GM18502 (cell line): ENCODE measurements around the gene ZNF530.

Experiments
- ATAC-seq: cut with Tn5 transposase; IDR thresholded peaks from one replicate; pipeline ENCODE4 v1.9.1; 2021; ENCODE audit warnings: mild to moderate bottlenecking; ENCODE audit not compliant: unreplicated experiment, poor library complexity

The ZNF530 gene

GRCh38 chr19:57599761-57600383 lies at the start of gene ZNF530:
Gene ZNF530 (plus strand): TSS chr19:57599885. CDS start chr19:57604346, 4,461 bp downstream.
- peak; percentile 93 for ATAC-seq

- ATAC-seq: no peak
Observed at GRCh38 chr19:57552432-57552831, 47.3 kb upstream of the ZNF530 start.

GRCh38 chr19:57557659-57558058 lies 42.0 kb upstream of the ZNF530 start:
- no peak for ATAC-seq

GRCh38 chr19:57558525-57558924 lies 41.2 kb upstream of the ZNF530 start:
- no peak for ATAC-seq

- peak; percentile 28 for ATAC-seq
Observed at GRCh38 chr19:57559008-57559403, 40.7 kb upstream of the ZNF530 start.

GRCh38 chr19:57559404-57560025 lies 40.2 kb upstream of the ZNF530 start, which contains the start of gene ZNF550:
Gene ZNF550 (minus strand): TSS chr19:57559863. CDS start chr19:57559682, 181 bp downstream.
- ATAC-seq: peak; percentile 93

- no peak for ATAC-seq
Observed at GRCh38 chr19:57560049-57560491, 39.6 kb upstream of the ZNF530 start.

- no peak for ATAC-seq
Observed at GRCh38 chr19:57563547-57563946, 36.1 kb upstream of the ZNF530 start.

GRCh38 chr19:57566396-57567265 lies 33.1 kb upstream of the ZNF530 start:
- ATAC-seq: no peak

- no peak for ATAC-seq
Observed at GRCh38 chr19:57570707-57571106, 29.0 kb upstream of the ZNF530 start.

- ATAC-seq: no peak
Observed at GRCh38 chr19:57572415-57572947, 27.2 kb upstream of the ZNF530 start.

GRCh38 chr19:57576661-57577060 lies 23.0 kb upstream of the ZNF530 start:
- no peak for ATAC-seq

- ATAC-seq: peak; percentile 90
Observed at GRCh38 chr19:57578487-57579205, 21.0 kb upstream of the ZNF530 start, which contains the start of gene ZNF416. Gene ZNF416 (minus strand): TSS chr19:57578911. CDS start chr19:57578704, 207 bp downstream.

GRCh38 chr19:57583104-57583520 lies 16.6 kb upstream of the ZNF530 start:
- no peak for ATAC-seq

- ATAC-seq: peak; percentile 86
Observed at GRCh38 chr19:57583521-57584416, 15.9 kb upstream of the ZNF530 start, which contains the start of gene ZIK1. Gene ZIK1 (plus strand): TSS chr19:57584145. CDS start chr19:57584357, 212 bp downstream.

GRCh38 chr19:57587529-57587928 lies 12.2 kb upstream of the ZNF530 start:
- ATAC-seq: no peak

GRCh38 chr19:57599377-57599760 lies 316 bp upstream of the ZNF530 start:
- peak; percentile 26 for ATAC-seq

GRCh38 chr19:57606931-57607330 lies 7.2 kb downstream of the ZNF530 start:
- no peak for ATAC-seq

GRCh38 chr19:57611113-57611512 lies 11.4 kb downstream of the ZNF530 start:
- ATAC-seq: no peak
